Sigmoid colon (tissue), 7 donors: ENCODE results near the gene FBXO15. TPM values are rescaled to one million over a fixed set of nuclear protein-coding genes. Genes with fewer than 3 reads are reported as not detected.

Experiments
- DNase-seq: peaks from one replicate; pipeline ENCODE4 v3.0.0-alpha.2; 2019
- H3K27ac ChIP-seq, 4 donors: fragments of 200-600 bp; sonication (generic); one replicate each; pipeline ENCODE4 v1.5.1; 2016 to 2019; ENCODE audit warnings: mild to moderate bottlenecking in 1 of 4
- H3K27me3 ChIP-seq, 3 donors: fragments of 200-600 bp; sonication (generic); one replicate each; pipeline ENCODE4 v1.5.1; 2019; ENCODE audit warnings: mild to moderate bottlenecking in 1 of 3
- H3K36me3 ChIP-seq, 4 donors: fragments of 200-600 bp; sonication (generic); one replicate each; pipeline ENCODE4 v1.5.1; 2016 to 2019
- H3K4me1 ChIP-seq, 4 donors: fragments of 200-600 bp; sonication (generic); one replicate each; pipeline ENCODE4 v1.5.1; 2017 to 2019
- H3K4me3 ChIP-seq, 4 donors: fragments of 200-600 bp; sonication (generic); one replicate each; pipeline ENCODE4 v1.5.1; 2017 to 2019; ENCODE audit warnings: mild to moderate bottlenecking in 2 of 4, moderate library complexity in 1 of 4
- H3K9me3 ChIP-seq, 4 donors: fragments of 200-600 bp in 3 of 4; sonication (generic) in 3 of 4; one replicate each; pipeline versions ENCODE4 v1.5.1 to v1.6.1; 2013 to 2019
- CTCF ChIP-seq, 4 experiments: fragments of 450-650 bp in 3 of 4; fragments of 200-600 bp in 1 of 4; IDR thresholded peaks; one replicate each; pipeline ENCODE4 v1.5.1; 2016 to 2019; ENCODE audit warnings: antibody characterized with exemption in 4 of 4, mild to moderate bottlenecking in 3 of 4, moderate library complexity in 2 of 4
- EP300 ChIP-seq, 4 donors: sonication (generic); formaldehyde crosslinking; IDR thresholded peaks; one replicate each; pipeline ENCODE4 v1.6.1; 2017; ENCODE audit warnings: antibody characterized with exemption in 4 of 4
- POLR2A ChIP-seq, 2 donors: fragments of 450-650 bp; IDR thresholded peaks; one replicate each; pipeline ENCODE4 v1.6.1; 2016; ENCODE audit warnings: antibody characterized with exemption in 2 of 2, mild to moderate bottlenecking in 2 of 2, moderate library complexity in 2 of 2
- POLR2AphosphoS5 ChIP-seq, 4 donors: sonication (generic); formaldehyde crosslinking; IDR thresholded peaks; one replicate each; pipeline ENCODE4 v1.6.1; 2017; ENCODE audit warnings: antibody characterized with exemption in 4 of 4
- WGBS, 2 donors: extraction: QIAGEN DNeasy Blood & Tissue Kit; methylation state at CpG; one replicate each; pipeline ENCODE4 v1.1.7; 2013; 5-methylcytosine and 5-hydroxymethylcytosine counted together
- intact Hi-C: fragments of 100-400 bp; cut with DNase I; formaldehyde crosslinking; loops from one replicate; pipeline ENCODE4 v1.15.1; 2023
- polyA plus RNA-seq, 3 donors: library from polyadenylated mRNA; stranded (reverse); fragments of 200-250 nt; gene quantifications; one replicate each; pipeline ENCODE4 v1.2.3, GENCODE V29; 2013
- total RNA-seq, 4 donors: library from RNA; depleted of rRNA; stranded (reverse); fragments of >200 nt; gene quantifications; one replicate each; pipeline ENCODE4 v1.1.0, GENCODE V29; 2016
- donor health status: healthy with polysubstance abuse.
- donor health status: Bipolar disorder and iron deficiency.
- donor health status: healthy.

Gene FBXO15
- total and polyA plus RNA-seq, 7 donors: 0.36 to 2.2 (median 0.87) TPM; not detected in 4

- no peak for DNase-seq
- H3K27me3 ChIP-seq: no peaks in the 10 kb centered on the region
- peak overlapping the region in 2 of 4 donors; percentile 61 to 71 for H3K4me3 ChIP-seq
- 33 to 48% methylated on average over 3 of the region's 3 CpGs for WGBS, 2 donors
- peaks cover 0 to 11% (median 0%) of the 10 kb centered on the region in 4 donors for H3K36me3 ChIP-seq
- H3K4me1 ChIP-seq: peaks cover 0 to 37% (median 35%) of the 10 kb centered on the region in 4 donors
- TF ChIP-seq POLR2AphosphoS5 (IDR thresholded peaks at IDR 0.05): no peak
- no peak for TF ChIP-seq EP300 (IDR thresholded peaks at IDR 0.05)
- TF ChIP-seq POLR2A (IDR thresholded peaks at IDR 0.05): no peak
- TF ChIP-seq CTCF (IDR thresholded peaks at IDR 0.05): no peak
- H3K9me3 ChIP-seq: no peaks in the 10 kb centered on the region
- H3K27ac ChIP-seq: peak overlapping the region in 3 of 4 donors; percentile 90 to 99 (median 96)
- intact Hi-C loops: no loop called here
Observed at GRCh38 chr18:74146756-74147155, 878 bp downstream of the FBXO15 start.

GRCh38 chr18:74142252-74142651 lies 5.4 kb downstream of the FBXO15 start:
- 70 to 82% methylated on average over 2 of the region's 2 CpGs for WGBS, 2 donors

GRCh38 chr18:74141667-74142066 lies 6.0 kb downstream of the FBXO15 start:
- Histone ChIP-seq H3K4me3 (no peak overlapping the region), H3K27me3 (no peaks in the 10 kb centered on the region), H3K36me3 (no peaks in the 10 kb centered on the region), H3K9me3 (no peaks in the 10 kb centered on the region), H3K27ac (no peak overlapping the region), H3K4me1 (peaks cover 0 to under 1% (median under 1%) of the 10 kb centered on the region in 4 donors)
- 94 to 96% methylated on average over 2 of the region's 2 CpGs for WGBS, 2 donors
- no peak for DNase-seq
- intact Hi-C loops: no loop called here
- TF ChIP-seq CTCF (IDR thresholded peaks at IDR 0.05): no peak
- no peak for TF ChIP-seq EP300 (IDR thresholded peaks at IDR 0.05)
- no peak for TF ChIP-seq POLR2A (IDR thresholded peaks at IDR 0.05)
- TF ChIP-seq POLR2AphosphoS5 (IDR thresholded peaks at IDR 0.05): no peak

More at GRCh38 chr18:74142252-74142651, 5.4 kb downstream of the FBXO15 start:
- no peak for TF ChIP-seq POLR2AphosphoS5 (IDR thresholded peaks at IDR 0.05)
- TF ChIP-seq EP300 (IDR thresholded peaks at IDR 0.05): no peak
- TF ChIP-seq CTCF (IDR thresholded peaks at IDR 0.05): no peak
- no peak for TF ChIP-seq POLR2A (IDR thresholded peaks at IDR 0.05)
- Histone ChIP-seq H3K9me3 (no peaks in the 10 kb centered on the region), H3K27me3 (no peaks in the 10 kb centered on the region), H3K4me3 (no peak overlapping the region), H3K27ac (no peak overlapping the region), H3K36me3 (no peaks in the 10 kb centered on the region), H3K4me1 (peaks cover 0 to 7% (median 5%) of the 10 kb centered on the region in 4 donors)
- intact Hi-C loops: no loop called here
- DNase-seq: no peak

- H3K27ac ChIP-seq: no peak overlapping the region
- DNase-seq: no peak
- intact Hi-C loops: no loop called here
- H3K4me3 ChIP-seq: no peak overlapping the region
- no peak for TF ChIP-seq EP300 (IDR thresholded peaks at IDR 0.05)
- no peak for TF ChIP-seq POLR2AphosphoS5 (IDR thresholded peaks at IDR 0.05)
- no peak for TF ChIP-seq POLR2A (IDR thresholded peaks at IDR 0.05)
- no peak for TF ChIP-seq CTCF (IDR thresholded peaks at IDR 0.05)
- H3K27me3 ChIP-seq: no peaks in the 10 kb centered on the region
- WGBS, 2 donors: 77 to 82% methylated on average over 1 of the region's 1 CpG
- H3K9me3 ChIP-seq: no peaks in the 10 kb centered on the region
- H3K36me3 ChIP-seq: no peaks in the 10 kb centered on the region
- no peaks in the 10 kb centered on the region for H3K4me1 ChIP-seq
Observed at GRCh38 chr18:74140582-74140981, 7.1 kb downstream of the FBXO15 start.

GRCh38 chr18:74139888-74140287 lies 7.7 kb downstream of the FBXO15 start:
- Histone ChIP-seq H3K36me3 (no peaks in the 10 kb centered on the region), H3K9me3 (no peaks in the 10 kb centered on the region), H3K27ac (no peak overlapping the region), H3K4me1 (no peaks in the 10 kb centered on the region), H3K27me3 (no peaks in the 10 kb centered on the region), H3K4me3 (no peak overlapping the region)
- intact Hi-C loops: no loop called here
- WGBS, 2 donors: 66 to 71% methylated on average over 3 of the region's 3 CpGs
- TF ChIP-seq POLR2AphosphoS5 (IDR thresholded peaks at IDR 0.05) (no peak), POLR2A (IDR thresholded peaks at IDR 0.05) (no peak), EP300 (IDR thresholded peaks at IDR 0.05) (no peak), CTCF (IDR thresholded peaks at IDR 0.05) (no peak)
- DNase-seq: no peak
